ENCODE results near the gene MTRR.

MTRR gene

GRCh38 chr5:7930011-7930410 lies 61.1 kb downstream of the MTRR start:
- no peak for DNase-seq

GRCh38 chr5:7941692-7942091 lies 72.7 kb downstream of the MTRR start:
- no peak for DNase-seq
- intact Hi-C loops (cut with DNase I): no loop called here

More at GRCh38 chr5:7930011-7930410, 61.1 kb downstream of the MTRR start:
- intact Hi-C loops (cut with DNase I): no loop called here

GRCh38 chr5:7947301-7947700 lies 78.4 kb downstream of the MTRR start:
- intact Hi-C loops (cut with DNase I): no loop called here
- no peak for DNase-seq
